MM.1S (cell line): ENCODE measurements around the gene S1PR5.

ENCODE experiments used
- DNase-seq: peaks from one replicate; pipeline ENCODE4 v3.0.0-alpha.2; 2015
- H2AFZ ChIP-seq: fragments of 300-600 bp; sonication (generic); 2 replicates; pipeline ENCODE4 v1.6.0; 2016; ENCODE audit warnings: antibody characterized with exemption, low read length
- H3F3A ChIP-seq: fragments of 300-600 bp; sonication (generic); 2 replicates; pipeline ENCODE4 v1.6.1; 2016; ENCODE audit warnings: mild to moderate bottlenecking, antibody characterized with exemption, low read length, moderate library complexity, mixed read lengths; ENCODE audit not compliant: insufficient read depth
- H3K27ac ChIP-seq: fragments of 300-600 bp; sonication (generic); 2 replicates; pipeline ENCODE4 v1.5.1; 2016; ENCODE audit warnings: mild to moderate bottlenecking, low read length
- H3K27me3 ChIP-seq: fragments of 300-600 bp; sonication (generic); replicated peaks from 2 replicates; pipeline ENCODE4 v1.6.0; 2016; ENCODE audit warnings: low read length; ENCODE audit not compliant: insufficient read depth
- H3K36me3 ChIP-seq: fragments of 300-600 bp; sonication (generic); replicated peaks from 2 replicates; pipeline ENCODE4 v1.6.1; 2016; ENCODE audit warnings: mild to moderate bottlenecking, low read length, mixed read lengths; ENCODE audit not compliant: insufficient read depth
- H3K4me1 ChIP-seq: fragments of 300-600 bp; sonication (generic); 2 replicates; pipeline ENCODE4 v1.6.1; 2016; ENCODE audit warnings: low read length, mixed read lengths
- H3K4me2 ChIP-seq: fragments of 300-600 bp; sonication (generic); 2 replicates; pipeline ENCODE4 v1.6.0; 2016; ENCODE audit warnings: low read depth, low read length
- H3K4me3 ChIP-seq: fragments of 300-600 bp; sonication (generic); 2 replicates; pipeline ENCODE4 v1.5.1; 2016; ENCODE audit warnings: low read length, mixed read lengths
- H3K79me2 ChIP-seq: fragments of 300-600 bp; sonication (generic); 2 replicates; pipeline ENCODE4 v1.6.1; 2016; ENCODE audit warnings: mixed run types, low read length, mixed read lengths
- H3K9ac ChIP-seq: fragments of 300-600 bp; sonication (generic); 2 replicates; pipeline ENCODE4 v1.6.1; 2016; ENCODE audit warnings: low read length, mixed read lengths
- H3K9me2 ChIP-seq: fragments of 300-600 bp; sonication (generic); replicated peaks from 2 replicates; pipeline ENCODE4 v1.6.1; 2016; ENCODE audit warnings: mild to moderate bottlenecking, low read length, mixed read lengths; ENCODE audit not compliant: insufficient read depth
- H3K9me3 ChIP-seq: fragments of 300-600 bp; sonication (generic); replicated peaks from 2 replicates; pipeline ENCODE4 v1.6.1; 2016; ENCODE audit warnings: mild to moderate bottlenecking, low read length, mixed read lengths; ENCODE audit not compliant: insufficient read depth
- H4K20me1 ChIP-seq: fragments of 300-600 bp; sonication (generic); 2 replicates; pipeline ENCODE4 v1.6.1; 2016; ENCODE audit warnings: mild to moderate bottlenecking, low read length, moderate library complexity, mixed read lengths; ENCODE audit not compliant: insufficient read depth
- EZH2 ChIP-seq: fragments of 300-600 bp; sonication (generic); optimal IDR thresholded peaks from 2 replicates; pipeline ENCODE3; 2017; ENCODE audit warnings: low read depth, mild to moderate bottlenecking, antibody characterized with exemption, low read length, mixed read lengths
- EZH2phosphoT487 ChIP-seq: fragments of 300-600 bp; sonication (generic); IDR thresholded peaks from 2 replicates; pipeline ENCODE4 v1.6.1; 2018; ENCODE audit warnings: antibody characterized with exemption, low read length
- TF ChIP-seq, protein P1 (sequence below): fragments of 300-600 bp; sonication (generic); IDR thresholded peaks from 2 replicates; pipeline ENCODE4 v1.5.1; 2016; ENCODE audit warnings: antibody characterized with exemption, low read length, mixed read lengths

S1PR5 gene

DNA sequence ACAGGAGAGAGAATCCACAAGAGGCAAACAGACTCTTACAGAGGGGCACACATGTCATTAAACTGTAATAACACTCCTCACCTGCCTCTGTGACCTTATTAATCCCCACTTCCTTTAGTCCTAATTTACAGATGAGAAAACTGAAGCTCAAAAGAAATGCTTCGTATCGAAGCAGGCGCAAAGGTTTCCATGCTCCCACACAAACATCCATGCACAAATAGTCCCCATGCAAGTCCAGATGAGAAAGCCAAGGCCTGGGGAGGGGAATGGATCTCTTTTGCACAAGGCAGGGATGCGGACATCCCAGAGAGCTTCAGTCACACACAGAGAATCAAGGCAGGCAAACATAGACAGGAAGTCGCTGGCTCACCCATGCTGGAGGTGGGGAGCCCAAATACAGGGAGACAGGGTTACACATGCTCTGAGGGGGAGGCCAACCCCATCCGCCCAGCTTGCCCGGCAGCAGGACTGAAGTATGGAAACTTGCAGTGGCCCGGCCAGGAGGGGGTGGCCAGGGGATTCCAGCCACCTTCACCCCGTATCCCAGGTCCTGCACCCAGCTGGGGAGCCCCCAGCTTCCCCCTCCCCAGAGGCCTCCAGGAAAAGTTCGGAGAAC is 468 bp downstream of the S1PR5 start:
- no peak for DNase-seq
- no peak overlapping the region for H3K9ac ChIP-seq
- H2AFZ ChIP-seq = no peak overlapping the region

GRCh38 chr19:10516064-10516385 is 1.2 kb downstream of the S1PR5 start:
- TF ChIP-seq EZH2 = no peak
- TF ChIP-seq, protein P1, sequence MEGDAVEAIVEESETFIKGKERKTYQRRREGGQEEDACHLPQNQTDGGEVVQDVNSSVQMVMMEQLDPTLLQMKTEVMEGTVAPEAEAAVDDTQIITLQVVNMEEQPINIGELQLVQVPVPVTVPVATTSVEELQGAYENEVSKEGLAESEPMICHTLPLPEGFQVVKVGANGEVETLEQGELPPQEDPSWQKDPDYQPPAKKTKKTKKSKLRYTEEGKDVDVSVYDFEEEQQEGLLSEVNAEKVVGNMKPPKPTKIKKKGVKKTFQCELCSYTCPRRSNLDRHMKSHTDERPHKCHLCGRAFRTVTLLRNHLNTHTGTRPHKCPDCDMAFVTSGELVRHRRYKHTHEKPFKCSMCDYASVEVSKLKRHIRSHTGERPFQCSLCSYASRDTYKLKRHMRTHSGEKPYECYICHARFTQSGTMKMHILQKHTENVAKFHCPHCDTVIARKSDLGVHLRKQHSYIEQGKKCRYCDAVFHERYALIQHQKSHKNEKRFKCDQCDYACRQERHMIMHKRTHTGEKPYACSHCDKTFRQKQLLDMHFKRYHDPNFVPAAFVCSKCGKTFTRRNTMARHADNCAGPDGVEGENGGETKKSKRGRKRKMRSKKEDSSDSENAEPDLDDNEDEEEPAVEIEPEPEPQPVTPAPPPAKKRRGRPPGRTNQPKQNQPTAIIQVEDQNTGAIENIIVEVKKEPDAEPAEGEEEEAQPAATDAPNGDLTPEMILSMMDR = no peak
- no peak for TF ChIP-seq EZH2phosphoT487
- no peak overlapping the region for H3K4me2 ChIP-seq

More for the DNA sequence above, 468 bp downstream of the S1PR5 start:
- H3K36me3 ChIP-seq = no peaks in the 10 kb centered on the region
- peak overlapping the region; percentile 27; the same call in 1 of the 2 replicates for H3K4me2 ChIP-seq
- TF ChIP-seq, protein P1 = no peak
- no peak for TF ChIP-seq EZH2phosphoT487
- TF ChIP-seq EZH2 = no peak
- H3K27ac ChIP-seq = no peak overlapping the region
- no peaks in the 10 kb centered on the region for H4K20me1 ChIP-seq
- H3K9me2 ChIP-seq = no peaks in the 10 kb centered on the region
- no peaks in the 10 kb centered on the region for H3K79me2 ChIP-seq
- no peak overlapping the region for H3K4me3 ChIP-seq
- H3K9me3 ChIP-seq = no peaks in the 10 kb centered on the region
- H3K27me3 ChIP-seq = peaks cover 78% of the 10 kb centered on the region
- H3K4me1 ChIP-seq = no peaks in the 10 kb centered on the region
- no peaks in the 10 kb centered on the region for H3F3A ChIP-seq

GRCh38 chr19:10514211-10515145 is 2.8 kb downstream of the S1PR5 start:
- H3K9ac ChIP-seq = no peak overlapping the region
- DNase-seq = no peak
- H3K79me2 ChIP-seq = no peaks in the 10 kb centered on the region
- H3F3A ChIP-seq = no peaks in the 10 kb centered on the region
- H2AFZ ChIP-seq = no peak overlapping the region
- TF ChIP-seq, protein P1 = no peak
- TF ChIP-seq EZH2 (no peak), EZH2phosphoT487 (no peak)
- no peak overlapping the region for H3K4me2 ChIP-seq
- H3K9me2 ChIP-seq = no peaks in the 10 kb centered on the region
- H3K4me3 ChIP-seq = no peak overlapping the region
- H3K4me1 ChIP-seq = no peaks in the 10 kb centered on the region
- no peaks in the 10 kb centered on the region for H3K9me3 ChIP-seq
- no peak overlapping the region for H3K27ac ChIP-seq
- no peaks in the 10 kb centered on the region for H3K36me3 ChIP-seq
- peaks cover 71% of the 10 kb centered on the region for H3K27me3 ChIP-seq
- no peaks in the 10 kb centered on the region for H4K20me1 ChIP-seq

More at GRCh38 chr19:10516064-10516385, 1.2 kb downstream of the S1PR5 start:
- H3K36me3 ChIP-seq = no peaks in the 10 kb centered on the region
- H4K20me1 ChIP-seq = no peaks in the 10 kb centered on the region
- H3K9ac ChIP-seq = no peak overlapping the region
- H3K27me3 ChIP-seq = peaks cover 78% of the 10 kb centered on the region
- H3K9me3 ChIP-seq = no peaks in the 10 kb centered on the region
- no peak overlapping the region for H3K27ac ChIP-seq
- H3K4me3 ChIP-seq = no peak overlapping the region
- no peaks in the 10 kb centered on the region for H3K79me2 ChIP-seq
- no peak overlapping the region for H2AFZ ChIP-seq
- no peaks in the 10 kb centered on the region for H3K9me2 ChIP-seq
- no peaks in the 10 kb centered on the region for H3K4me1 ChIP-seq
- DNase-seq = no peak
- no peaks in the 10 kb centered on the region for H3F3A ChIP-seq
